GM10266 (cell line): Measurements from ENCODE around the gene CDH3.

Experiments used
- DNase-seq: peaks from one replicate; pipeline ENCODE4 v3.0.0; 2012; ENCODE audit errors: extremely low spot score
- TF ChIP-seq, protein P1 (sequence below): IDR thresholded peaks from 2 replicates; pipeline ENCODE4 v1.5.1; 2012; ENCODE audit warnings: mild to moderate bottlenecking, low read depth; ENCODE audit not compliant: control insufficient read depth, insufficient read depth; ENCODE audit errors: missing control alignments

Gene CDH3

DNA sequence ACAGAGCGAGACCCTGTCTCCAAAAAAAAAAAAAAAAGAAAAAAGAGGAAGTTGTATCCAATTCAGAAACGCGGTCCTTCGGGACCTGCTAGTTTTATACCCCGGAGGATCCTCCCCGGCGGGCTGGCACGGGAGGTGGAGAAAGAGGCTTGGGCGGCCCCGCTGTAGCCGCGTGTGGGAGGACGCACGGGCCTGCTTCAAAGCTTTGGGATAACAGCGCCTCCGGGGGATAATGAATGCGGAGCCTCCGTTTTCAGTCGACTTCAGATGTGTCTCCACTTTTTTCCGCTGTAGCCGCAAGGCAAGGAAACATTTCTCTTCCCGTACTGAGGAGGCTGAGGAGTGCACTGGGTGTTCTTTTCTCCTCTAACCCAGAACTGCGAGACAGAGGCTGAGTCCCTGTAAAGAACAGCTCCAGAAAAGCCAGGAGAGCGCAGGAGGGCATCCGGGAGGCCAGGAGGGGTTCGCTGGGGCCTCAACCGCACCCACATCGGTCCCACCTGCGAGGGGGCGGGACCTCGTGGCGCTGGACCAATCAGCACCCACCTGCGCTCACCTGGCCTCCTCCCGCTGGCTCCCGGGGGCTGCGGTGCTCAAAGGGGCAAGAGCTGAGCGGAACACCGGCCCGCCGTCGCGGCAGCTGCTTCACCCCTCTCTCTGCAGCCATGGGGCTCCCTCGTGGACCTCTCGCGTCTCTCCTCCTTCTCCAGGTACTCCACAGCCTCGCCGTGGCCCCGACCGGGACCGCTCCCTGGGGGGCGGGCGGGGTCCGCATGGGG, at the start of gene CDH3:
Gene CDH3 (plus strand): TSS at position 596 of the 779 bp plus-strand sequence. CDS start 70 bp downstream, at position 666.
- TF ChIP-seq, protein P1, sequence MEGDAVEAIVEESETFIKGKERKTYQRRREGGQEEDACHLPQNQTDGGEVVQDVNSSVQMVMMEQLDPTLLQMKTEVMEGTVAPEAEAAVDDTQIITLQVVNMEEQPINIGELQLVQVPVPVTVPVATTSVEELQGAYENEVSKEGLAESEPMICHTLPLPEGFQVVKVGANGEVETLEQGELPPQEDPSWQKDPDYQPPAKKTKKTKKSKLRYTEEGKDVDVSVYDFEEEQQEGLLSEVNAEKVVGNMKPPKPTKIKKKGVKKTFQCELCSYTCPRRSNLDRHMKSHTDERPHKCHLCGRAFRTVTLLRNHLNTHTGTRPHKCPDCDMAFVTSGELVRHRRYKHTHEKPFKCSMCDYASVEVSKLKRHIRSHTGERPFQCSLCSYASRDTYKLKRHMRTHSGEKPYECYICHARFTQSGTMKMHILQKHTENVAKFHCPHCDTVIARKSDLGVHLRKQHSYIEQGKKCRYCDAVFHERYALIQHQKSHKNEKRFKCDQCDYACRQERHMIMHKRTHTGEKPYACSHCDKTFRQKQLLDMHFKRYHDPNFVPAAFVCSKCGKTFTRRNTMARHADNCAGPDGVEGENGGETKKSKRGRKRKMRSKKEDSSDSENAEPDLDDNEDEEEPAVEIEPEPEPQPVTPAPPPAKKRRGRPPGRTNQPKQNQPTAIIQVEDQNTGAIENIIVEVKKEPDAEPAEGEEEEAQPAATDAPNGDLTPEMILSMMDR = no peak
- peak; percentile 39 for DNase-seq

DNA sequence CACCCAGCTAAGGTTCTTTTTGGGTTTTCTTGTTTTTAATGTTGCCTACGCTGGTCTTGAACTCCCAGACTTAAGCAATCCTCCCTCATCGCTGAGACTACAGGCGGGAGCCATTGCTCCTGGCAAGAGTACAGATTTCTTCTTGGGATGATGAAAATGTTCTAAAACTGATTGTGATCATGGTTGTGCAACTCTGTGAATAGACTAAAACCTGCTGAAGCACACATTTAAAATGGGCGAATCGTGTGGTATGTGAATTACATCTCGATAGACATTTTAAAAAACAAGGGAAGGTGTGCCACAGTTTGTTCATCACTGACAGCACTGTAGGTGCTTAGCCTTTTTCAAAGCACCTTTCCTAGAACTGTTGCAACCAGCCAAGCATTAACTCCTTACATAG, 48.8 kb upstream of the CDH3 start:
- no peak for DNase-seq
- TF ChIP-seq, protein P1 = no peak

DNA sequence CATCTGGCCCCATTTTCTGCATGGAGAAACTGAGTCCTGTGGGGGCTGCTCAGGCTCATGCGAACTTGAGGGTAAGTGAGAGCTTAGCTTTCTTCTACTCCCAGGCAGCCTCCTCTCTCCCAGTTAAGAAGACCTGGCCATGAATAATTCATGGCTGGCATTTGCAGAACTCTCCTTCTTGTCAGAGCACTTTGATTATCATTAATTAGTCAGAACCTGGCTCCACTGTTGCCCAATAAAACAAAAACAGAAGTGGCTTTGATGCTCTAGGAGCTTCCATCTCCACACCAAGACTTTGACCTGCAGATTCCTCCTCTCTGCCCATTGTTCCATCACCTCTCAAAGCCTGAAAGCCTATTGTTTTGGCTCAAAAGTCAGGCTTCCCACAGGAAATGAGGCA, 45.5 kb upstream of the CDH3 start:
- DNase-seq = no peak
- TF ChIP-seq, protein P1 = no peak

DNA sequence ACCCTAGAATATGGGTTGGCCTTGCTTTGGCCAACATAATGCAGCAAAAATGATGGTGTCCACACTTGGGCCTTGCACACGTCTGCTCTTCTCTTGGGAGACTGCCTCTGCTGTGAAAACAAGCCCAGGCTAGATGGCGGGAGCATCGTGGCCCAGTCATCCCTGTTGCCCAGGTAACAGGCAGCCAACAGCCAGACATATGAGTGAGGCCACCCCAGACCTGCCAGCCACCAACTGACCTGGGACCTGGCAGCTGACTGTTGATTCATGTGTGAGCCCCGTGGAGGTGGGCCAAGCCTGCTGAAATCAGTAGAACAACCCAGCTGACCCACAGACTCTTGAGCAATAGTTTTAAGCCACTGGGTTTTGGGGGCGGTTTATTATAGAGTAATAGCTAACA, 39.4 kb upstream of the CDH3 start:
- DNase-seq = no peak
- TF ChIP-seq, protein P1 = no peak

DNA sequence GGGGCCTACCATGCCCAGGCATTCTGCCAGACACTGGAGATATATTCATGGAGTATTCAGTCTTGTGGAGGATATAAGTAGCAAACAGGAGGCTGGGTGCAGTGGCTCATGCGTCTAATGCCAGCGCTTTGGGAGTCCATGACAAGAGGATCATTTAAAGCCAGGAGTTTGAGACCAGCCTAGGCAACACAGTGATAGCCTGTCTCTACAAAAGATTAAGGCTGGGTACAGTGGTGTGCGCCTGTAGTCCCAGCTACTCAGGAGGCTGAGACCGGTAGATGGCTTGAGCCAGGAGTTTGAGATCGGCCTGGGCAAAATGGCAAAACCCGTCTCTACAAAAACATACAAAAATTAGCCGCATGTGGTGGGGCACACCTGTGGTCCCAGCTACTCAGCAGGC, 37.7 kb upstream of the CDH3 start:
- no peak for DNase-seq
- TF ChIP-seq, protein P1 = no peak

DNA sequence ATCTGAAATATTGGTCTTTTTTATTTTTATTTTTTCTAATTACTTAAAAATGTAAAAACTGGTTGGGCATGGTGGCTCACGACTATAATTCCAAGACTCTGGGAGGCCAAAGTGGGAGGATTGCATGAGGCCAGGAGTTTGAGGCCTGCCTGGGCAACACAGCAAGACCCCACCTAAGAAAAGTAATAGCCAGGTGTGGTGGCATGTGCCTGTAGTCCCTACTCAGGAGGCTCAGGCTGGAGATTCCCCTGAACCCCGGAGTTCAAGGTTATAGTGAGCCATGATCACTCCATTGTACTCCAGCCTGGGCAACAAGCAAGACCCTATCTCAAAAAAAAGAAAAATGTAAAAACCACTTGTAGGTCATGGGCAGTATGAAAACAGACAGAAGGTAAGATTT, 36.8 kb upstream of the CDH3 start:
- no peak for DNase-seq
- TF ChIP-seq, protein P1 = no peak

DNA sequence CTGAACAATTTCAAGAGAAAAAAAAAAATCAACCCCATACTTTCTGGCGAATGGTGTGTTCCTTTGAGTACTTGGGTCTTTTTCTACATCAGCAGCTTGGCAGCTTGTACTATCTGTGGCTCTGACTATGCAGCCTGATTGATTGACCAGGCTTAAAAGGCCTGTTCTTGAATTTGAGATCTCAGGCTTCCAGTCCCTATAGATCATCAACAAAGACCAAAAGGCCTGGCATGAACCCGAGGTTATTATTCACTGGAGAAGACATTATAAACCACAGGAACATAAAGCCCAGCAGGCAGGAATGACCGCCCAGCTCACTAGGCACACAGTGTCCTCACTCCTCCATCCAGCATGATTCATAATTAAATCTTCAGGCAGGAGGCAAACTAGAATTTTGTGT, 32.1 kb upstream of the CDH3 start:
- DNase-seq = no peak
- TF ChIP-seq, protein P1 = no peak
